Activated CD4-positive, alpha-beta T cell treated with anti-CD3 and anti-CD28 coated beads, Interleukin-2, Interleukin-4, amounts not matched to agents 100 ng/mL and 50 ng/mL, durations not matched to agents 16 hours and 8 hours (primary cell): ENCODE results near the gene COBLL1.

ENCODE experiments used
- DNase-seq: peaks from one replicate; pipeline ENCODE4 v3.0.0-alpha.2; 2020; ENCODE audit warnings: low spot score

COBLL1 gene

DNA sequence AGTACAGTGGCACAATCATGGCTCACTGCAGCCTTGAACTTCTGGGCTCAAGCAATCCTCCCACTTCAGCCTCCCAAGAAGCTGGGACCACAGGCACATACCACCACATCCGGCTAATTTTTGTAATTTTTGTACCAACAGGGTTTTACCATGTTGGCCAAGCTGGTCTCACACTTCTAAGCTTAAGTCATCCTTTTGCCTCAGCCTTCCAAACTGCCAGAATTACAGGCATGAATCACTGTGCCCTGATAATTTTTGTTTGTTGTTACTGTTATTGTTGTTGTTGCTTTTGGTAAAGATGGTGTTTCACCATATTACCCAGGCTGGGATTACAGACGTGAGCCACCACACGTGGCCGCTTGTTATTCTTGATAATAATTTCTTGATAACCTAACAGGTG lies 10.5 kb upstream of the COBLL1 start:
- DNase-seq, result no peak

GRCh38 chr2:164850235-164850634 lies 8.6 kb upstream of the COBLL1 start:
- DNase-seq, result no peak

DNA sequence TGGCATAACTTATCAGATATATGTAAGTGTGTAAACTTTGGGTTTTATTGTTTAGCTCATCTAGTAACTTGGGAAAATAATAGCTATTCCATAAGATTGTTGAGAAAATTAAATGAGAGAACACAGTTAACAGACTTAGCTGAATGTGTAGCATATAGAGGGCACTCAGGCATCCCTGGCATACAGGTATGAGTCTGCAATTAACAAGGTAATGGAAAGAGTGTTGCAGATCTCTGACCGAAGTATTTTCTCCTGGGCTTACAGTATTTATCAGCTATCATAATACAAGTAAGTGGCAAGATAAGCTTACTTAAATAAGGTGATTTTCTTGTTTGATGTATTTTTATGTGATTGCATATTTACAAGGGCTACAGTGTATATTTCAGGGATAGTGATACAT lies 7.9 kb upstream of the COBLL1 start:
- no peak for DNase-seq

GRCh38 chr2:164847981-164848741 lies 6.5 kb upstream of the COBLL1 start:
- no peak for DNase-seq

- DNase-seq, result no peak
Measured at GRCh38 chr2:164847291-164847690, 5.7 kb upstream of the COBLL1 start.

DNA sequence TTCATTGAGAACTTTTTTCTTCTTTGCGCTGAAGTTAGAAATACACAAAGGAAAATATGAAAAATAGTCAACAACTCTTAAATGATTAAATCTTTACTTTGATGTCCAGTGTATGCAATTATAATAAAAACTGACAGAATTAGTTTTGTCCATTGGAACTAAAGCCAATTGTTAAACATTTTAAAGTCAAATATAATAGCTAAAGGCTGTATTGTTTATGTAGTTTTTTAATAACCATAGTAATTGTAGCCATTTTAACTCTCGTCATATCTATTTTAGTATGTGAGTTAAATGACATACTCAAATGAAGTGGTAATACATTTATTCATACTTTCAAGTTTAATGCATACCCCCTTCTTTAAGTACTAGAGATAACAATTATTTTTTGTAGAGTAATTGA lies 4.7 kb upstream of the COBLL1 start:
- no peak for DNase-seq

DNA sequence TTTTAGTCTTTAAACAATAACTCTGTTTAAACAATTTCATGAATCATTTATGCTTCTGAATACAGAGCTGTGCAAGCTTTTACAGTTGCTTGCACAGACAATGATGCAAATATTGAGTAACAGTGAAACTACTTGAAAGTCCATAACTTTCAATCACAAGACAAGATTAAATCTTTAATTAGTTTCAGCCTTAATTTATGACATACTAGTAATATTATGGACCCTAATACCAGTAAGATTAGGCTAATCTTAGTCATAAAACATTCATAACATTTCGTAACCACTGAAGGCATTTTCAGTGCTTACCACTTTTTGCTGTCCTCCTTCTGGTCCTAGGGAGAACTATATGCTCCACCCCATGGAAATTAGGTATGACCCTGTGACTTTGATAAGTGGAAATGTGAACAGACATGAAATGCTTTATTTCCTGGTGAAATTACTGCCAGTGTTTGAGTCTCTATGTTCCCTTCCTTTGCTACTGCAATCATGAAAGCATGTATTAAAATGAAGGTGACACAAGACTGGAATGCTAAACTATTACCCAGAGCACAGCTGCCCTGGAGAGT lies 1.8 kb upstream of the COBLL1 start:
- DNase-seq, result no peak

GRCh38 chr2:164842624-164842966 lies 972 bp upstream of the COBLL1 start:
- no peak for DNase-seq

DNA sequence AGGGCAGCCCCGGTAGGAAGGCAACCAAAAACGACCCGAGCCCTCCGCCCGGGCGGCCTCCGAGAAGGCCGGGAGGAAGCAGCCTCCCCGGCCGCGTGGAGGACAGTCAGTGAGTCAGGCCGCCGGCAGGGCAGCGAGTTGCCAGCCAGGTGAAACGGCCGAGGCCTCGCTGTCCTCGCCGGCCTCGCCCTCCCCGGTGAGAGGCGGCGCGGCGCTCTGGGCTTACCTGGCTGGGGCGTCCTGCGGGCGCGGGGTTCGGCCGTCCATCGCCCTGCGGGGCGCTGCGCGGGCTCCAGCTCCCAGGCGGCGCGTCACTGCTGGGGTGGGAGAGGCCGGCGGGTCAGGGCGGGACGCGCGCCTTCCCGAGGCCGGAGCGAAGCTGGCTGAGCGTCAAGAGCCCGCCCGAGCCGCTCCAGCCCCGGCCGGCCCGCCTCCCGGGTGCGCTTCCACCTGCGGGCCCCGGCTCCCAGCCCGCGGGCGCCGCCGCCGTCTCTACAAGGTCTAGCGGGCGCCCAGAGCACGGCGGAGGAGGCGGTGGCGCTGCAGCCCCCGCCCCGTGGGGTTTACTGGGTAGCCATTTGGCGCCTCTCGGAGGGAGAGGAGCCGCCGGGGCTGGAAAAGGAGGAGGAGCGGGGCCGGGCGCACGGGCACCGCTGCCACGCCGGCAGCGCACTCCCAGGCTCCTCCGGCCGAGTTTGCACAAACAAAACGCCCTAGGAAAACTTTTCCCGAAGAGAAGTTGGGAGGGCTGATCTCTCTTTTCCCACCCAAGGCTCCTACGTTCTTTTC lies 499 bp downstream of the COBLL1 start:
- DNase-seq, result peak; percentile 46

- DNase-seq, result no peak
Measured at GRCh38 chr2:164840458-164840929, 1.1 kb downstream of the COBLL1 start.

GRCh38 chr2:164839914-164840457 lies 1.6 kb downstream of the COBLL1 start:
- DNase-seq, result no peak

- no peak for DNase-seq
Measured at GRCh38 chr2:164837807-164838206, 3.8 kb downstream of the COBLL1 start.

DNA sequence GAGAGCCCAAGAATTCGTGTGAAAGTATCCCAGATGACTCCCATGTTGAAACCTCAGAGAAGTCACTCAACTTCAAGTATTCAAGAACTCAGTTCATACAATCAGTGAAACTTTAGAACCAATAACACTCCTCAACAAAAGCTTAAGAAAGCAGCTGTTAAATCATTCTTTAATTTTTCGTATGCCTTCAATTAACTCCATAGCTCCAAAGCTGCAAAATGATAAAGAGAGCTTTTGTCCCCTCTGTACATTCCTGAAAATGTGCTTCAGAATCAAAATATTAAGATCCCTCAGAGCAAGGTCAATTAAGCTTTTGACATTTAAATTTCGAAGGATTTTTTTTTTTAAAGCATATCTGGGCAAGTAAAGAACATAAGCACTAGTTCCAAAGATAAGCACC lies 4.7 kb downstream of the COBLL1 start:
- DNase-seq, result no peak

DNA sequence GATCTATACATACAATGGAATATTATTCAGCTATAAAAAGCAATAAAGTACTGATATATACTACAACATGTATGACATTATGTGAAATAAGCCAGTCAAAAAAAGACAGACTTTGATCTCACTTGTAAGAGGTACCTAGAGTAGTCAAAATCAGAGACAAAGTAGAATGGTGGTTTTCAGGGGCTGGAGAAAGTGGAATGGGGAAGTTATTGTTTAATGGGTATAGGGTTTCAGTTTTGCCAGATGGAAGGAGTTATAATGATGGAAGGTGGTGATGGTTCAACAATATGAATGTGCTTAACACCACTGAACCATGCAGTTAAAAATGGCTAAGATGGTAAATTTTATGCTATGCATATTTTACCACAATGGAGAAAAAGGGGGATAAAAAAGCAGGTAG lies 6.3 kb downstream of the COBLL1 start:
- DNase-seq, result no peak

DNA sequence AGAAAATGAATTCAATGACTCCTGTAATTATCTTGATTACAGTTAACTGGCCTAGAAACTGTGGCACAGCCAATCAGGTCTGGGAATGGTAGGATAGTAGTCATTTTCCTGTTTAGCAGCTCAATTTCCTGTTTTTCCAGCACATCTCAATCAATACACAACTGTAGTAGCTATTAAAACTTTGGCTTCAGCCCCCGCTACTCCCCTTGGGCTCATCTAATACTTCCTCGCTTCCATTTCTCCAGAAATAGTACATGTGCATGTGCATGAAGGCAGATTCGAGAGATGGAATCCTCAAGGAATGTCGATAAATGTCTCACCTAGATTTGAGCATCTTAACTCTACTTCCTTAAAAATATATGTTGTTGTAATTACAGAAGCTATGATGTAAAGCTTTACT lies 9.7 kb downstream of the COBLL1 start:
- no peak for DNase-seq

- DNase-seq, result no peak
Measured at GRCh38 chr2:164831180-164831579, 10.4 kb downstream of the COBLL1 start.

- no peak for DNase-seq
Measured at GRCh38 chr2:164826293-164827243, 15.1 kb downstream of the COBLL1 start.

- no peak for DNase-seq
Measured at GRCh38 chr2:164824872-164825271, 16.8 kb downstream of the COBLL1 start.

GRCh38 chr2:164823126-164823525 lies 18.5 kb downstream of the COBLL1 start:
- no peak for DNase-seq

GRCh38 chr2:164821338-164821737 lies 20.3 kb downstream of the COBLL1 start:
- DNase-seq, result no peak
